ENCODE results near the gene MACROH2A1.

Gene MACROH2A1

DNA sequence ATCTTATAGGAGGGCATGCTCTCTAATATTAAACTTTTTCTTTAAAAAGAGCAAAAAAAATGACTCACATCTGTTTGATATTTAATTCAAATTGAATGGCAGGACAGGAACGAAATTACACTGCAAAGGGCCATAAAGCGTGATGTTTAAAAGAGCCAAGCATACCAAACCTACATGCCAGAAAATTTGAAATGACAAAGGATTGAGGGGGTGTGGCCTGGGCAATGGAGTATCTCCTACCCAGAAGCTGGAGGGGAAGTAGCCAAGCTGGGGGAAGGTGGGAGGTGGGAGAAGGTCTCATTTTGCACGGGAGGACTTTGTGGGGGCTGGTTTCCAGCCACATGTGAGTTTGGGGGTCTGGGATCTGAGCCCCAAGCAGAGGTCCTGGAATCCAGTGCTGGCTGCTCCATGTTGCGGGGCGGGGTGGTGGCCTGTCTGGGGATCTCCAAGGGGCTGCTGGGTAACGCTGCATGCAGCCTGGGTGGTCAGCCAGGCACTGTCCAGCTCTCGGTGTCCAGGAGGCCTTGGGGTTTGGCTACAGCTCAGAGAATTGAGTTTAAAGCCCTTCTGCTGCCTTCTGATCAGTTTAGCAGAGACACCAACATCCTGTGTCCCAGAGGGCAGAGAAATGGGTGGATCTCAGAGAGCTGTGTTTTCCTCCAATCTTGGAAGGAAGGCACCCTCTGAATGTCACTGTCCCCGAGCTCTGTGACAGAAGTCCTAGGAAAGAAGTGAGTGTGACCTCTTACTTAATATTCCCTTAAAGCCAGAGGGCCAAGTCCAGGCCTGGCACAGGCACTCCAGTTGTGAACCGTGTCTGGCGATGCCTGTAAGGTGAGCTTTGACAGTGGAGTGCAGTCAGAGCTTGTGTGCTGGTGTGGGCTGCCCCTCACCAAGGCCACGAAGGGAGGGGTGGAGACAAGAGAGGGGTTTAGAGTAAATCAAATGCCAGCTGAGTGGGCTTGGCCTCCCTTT lies 40.5 kb upstream of the MACROH2A1 start:
- DNase-seq (ENCODE audit: low spot score) = no peak
- TF ChIP-seq, protein P1, sequence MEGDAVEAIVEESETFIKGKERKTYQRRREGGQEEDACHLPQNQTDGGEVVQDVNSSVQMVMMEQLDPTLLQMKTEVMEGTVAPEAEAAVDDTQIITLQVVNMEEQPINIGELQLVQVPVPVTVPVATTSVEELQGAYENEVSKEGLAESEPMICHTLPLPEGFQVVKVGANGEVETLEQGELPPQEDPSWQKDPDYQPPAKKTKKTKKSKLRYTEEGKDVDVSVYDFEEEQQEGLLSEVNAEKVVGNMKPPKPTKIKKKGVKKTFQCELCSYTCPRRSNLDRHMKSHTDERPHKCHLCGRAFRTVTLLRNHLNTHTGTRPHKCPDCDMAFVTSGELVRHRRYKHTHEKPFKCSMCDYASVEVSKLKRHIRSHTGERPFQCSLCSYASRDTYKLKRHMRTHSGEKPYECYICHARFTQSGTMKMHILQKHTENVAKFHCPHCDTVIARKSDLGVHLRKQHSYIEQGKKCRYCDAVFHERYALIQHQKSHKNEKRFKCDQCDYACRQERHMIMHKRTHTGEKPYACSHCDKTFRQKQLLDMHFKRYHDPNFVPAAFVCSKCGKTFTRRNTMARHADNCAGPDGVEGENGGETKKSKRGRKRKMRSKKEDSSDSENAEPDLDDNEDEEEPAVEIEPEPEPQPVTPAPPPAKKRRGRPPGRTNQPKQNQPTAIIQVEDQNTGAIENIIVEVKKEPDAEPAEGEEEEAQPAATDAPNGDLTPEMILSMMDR (IDR thresholded peaks at IDR 0.05; ENCODE audit: extremely low read depth, missing control alignments) = no peak

DNA sequence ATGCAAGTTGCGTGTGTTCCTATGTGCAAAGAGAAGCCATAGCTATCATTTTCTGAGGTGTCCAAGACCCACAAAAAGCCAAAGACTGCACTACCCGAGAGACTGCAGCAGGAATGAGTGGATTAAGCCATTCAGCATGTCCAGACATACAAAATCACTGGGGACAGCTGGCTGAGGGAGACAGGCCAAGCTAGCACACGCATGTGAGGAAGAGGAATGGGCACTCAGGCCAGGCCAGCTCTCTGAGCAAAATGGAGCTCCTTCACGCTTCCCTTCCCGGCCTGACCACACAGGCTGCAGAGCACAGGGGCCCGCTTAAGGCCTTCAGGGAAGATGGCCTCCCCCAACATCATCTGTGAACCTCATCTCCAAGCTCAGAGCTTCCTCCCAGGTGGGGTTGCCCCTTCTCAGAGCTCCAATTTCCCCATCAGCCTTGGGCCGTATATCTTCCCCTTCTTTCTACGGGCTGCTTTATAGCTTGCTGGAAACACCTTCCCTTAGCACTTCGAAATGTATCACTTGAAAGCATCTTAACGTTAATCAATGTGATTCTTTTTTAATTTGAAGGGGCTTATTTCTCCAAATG lies 39.7 kb upstream of the MACROH2A1 start:
- DNase-seq (ENCODE audit: low spot score) = no peak
- TF ChIP-seq, protein P1 (IDR thresholded peaks at IDR 0.05; ENCODE audit: extremely low read depth, missing control alignments) = no peak

DNA sequence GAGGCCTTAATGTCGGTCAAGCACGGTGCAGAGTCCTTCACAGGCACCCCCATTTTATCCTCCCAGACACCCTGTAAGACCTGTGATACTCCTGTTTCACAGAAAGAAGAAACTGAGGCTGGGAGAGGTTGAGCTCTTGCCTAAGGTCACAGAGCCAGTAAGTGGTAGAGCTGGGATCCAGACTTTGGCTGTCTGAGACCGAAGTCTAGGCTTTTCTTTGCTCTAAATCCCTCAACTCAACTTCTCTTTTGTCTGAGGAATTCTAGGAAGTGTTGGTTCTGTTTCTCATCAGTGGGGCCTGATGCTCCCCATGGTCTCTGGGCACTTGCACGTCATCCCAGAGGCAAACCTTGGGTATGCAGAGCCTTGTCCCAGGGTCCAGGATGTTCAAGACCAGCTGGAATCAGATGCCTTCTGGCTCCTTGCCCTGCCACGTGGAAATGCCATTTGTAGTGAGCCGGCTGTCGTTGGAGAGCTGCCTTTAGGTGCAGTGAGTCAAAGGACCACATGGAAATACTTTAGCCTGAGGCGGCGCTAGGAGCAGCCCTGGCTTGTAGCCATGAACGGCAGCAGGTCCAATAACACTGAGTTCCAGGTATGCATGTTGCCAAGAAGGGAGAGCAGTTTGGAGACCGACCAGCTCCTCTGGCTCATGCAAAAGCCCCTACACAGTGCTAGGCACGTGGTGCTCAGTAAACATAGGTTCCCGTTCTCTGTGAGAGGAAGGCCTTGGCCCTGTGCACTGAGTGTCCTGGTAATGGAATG lies 38.9 kb upstream of the MACROH2A1 start:
- no peak for DNase-seq (ENCODE audit: low spot score)

DNA sequence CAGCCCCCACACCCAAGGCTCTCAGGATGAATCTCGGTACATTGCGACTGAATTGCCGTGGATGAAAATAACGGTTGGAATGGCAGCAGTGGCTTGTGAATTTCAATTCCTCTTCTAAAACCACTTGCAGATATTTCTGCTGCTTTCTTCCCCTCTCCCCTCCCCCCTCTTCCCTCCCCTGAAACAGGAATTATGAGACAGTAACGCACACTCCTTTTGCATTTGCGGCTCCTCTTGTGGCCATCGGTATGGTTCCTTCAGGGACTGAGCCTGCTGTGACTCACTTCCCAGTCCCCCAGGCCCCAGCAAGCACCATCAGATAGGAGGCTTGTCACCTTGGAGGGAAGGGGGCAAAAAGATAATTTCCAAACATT lies 38.4 kb upstream of the MACROH2A1 start:
- TF ChIP-seq, protein P1 (IDR thresholded peaks at IDR 0.05; ENCODE audit: extremely low read depth, missing control alignments) = no peak
- no peak for DNase-seq (ENCODE audit: low spot score)

More for the DNA sequence above, 38.9 kb upstream of the MACROH2A1 start:
- TF ChIP-seq, protein P1 (IDR thresholded peaks at IDR 0.05; ENCODE audit: extremely low read depth, missing control alignments) = no peak

DNA sequence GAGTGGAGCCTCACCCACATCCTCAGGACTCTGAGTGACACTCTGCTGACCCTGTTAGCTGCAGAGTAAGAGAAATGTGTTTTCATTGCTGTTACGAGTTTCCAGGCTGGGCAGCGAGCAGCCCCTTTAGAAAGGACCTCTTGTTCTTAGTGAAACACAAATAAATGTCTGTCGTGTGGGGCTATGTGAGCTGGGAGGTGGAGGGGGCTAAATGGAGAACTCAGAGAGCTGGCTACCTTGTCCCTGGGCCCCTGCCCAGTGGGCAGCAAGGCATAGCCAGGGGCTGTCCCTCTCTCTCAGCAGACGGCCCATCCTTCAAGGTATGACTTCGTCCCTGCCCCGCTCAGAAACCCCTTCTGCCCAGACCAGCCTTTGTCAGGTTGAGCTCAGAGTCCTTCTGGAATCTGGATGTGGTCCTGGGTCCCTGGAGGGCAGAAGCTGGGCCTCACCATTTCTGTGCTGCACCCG lies 38.0 kb upstream of the MACROH2A1 start:
- DNase-seq (ENCODE audit: low spot score) = no peak
- TF ChIP-seq, protein P1 (IDR thresholded peaks at IDR 0.05; ENCODE audit: extremely low read depth, missing control alignments) = no peak

DNA sequence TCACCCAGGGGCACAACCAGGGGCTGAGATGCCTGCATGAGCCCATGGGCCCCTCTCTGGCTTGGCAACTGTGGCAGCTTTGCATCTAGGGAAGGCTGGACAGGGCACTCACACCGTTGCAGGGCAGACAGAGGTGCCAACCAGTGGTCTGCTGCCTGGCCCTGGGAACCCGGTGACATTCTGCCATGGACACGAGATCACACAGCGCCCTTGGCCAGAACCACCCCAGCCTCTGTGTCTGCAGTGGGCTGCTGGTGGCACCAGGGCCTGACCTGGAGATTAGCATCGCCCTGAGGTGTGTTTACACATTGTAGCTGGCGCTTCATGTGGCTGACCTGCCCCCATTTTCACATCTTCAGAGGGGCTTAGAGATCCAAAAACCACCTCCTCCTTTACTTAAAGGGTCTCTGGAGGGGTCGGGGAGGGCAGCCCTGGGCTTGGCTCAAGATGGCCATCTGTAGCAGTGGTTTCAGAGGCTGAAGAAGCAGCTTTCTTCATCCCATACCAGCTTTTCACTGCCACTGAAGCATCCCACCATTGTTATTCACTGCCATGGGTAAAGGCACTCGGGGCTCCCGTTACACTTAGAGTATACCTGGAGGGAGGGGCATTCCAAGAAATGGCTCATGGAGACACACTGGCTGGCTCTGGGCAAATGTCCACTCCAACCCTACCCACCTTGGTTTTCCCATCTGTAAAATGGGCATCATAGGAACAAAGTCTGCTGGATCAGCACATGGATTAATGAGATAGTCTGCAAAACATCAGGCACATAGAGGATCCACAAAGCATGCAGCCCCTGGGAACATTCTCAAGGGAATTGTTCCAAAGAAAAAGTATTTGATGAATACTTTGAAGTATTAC lies 36.7 kb upstream of the MACROH2A1 start:
- no peak for DNase-seq (ENCODE audit: low spot score)
- TF ChIP-seq, protein P1 (IDR thresholded peaks at IDR 0.05; ENCODE audit: extremely low read depth, missing control alignments) = no peak

Measured in GM20000 (cell line).